Loucy (cell line): Measurements from ENCODE around the gene JMJD4.

Experiments used
- H2AFZ ChIP-seq: fragments of 200-600 bp; sonication (generic); 2 replicates; pipeline ENCODE4 v1.6.0; 2016; ENCODE audit warnings: antibody characterized with exemption, mild to moderate bottlenecking, low read length, moderate library complexity
- H3F3A ChIP-seq: fragments of 200-600 bp; 2 replicates; pipeline ENCODE4 v1.6.0; 2016; ENCODE audit warnings: antibody characterized with exemption, low read depth, mild to moderate bottlenecking
- H3K27me3 ChIP-seq: fragments of 200-600 bp; sonication (generic); 2 replicates; pipeline ENCODE4 v1.6.1; 2014; ENCODE audit warnings: low read length, mild to moderate bottlenecking; ENCODE audit not compliant: insufficient read depth, poor library complexity, severe bottlenecking
- H3K36me3 ChIP-seq: fragments of 200-600 bp; sonication (generic); 2 replicates; pipeline ENCODE4 v1.6.1; 2016; ENCODE audit warnings: low read length; ENCODE audit not compliant: insufficient read depth
- H3K4me1 ChIP-seq: fragments of 200-600 bp; sonication (generic); 2 replicates; pipeline ENCODE4 v1.5.1; 2014; ENCODE audit warnings: low read length, mild to moderate bottlenecking; ENCODE audit not compliant: insufficient read depth, poor library complexity, severe bottlenecking
- H3K4me2 ChIP-seq: fragments of 200-600 bp; sonication (generic); 2 replicates; pipeline ENCODE4 v1.6.0; 2014; ENCODE audit warnings: antibody characterized with exemption, low read length, low read depth, mild to moderate bottlenecking; ENCODE audit not compliant: poor library complexity, severe bottlenecking
- H3K4me3 ChIP-seq: fragments of 200-600 bp; sonication (generic); 2 replicates; pipeline ENCODE4 v1.5.1; 2014; ENCODE audit warnings: low read length, mild to moderate bottlenecking, mixed read lengths; ENCODE audit not compliant: poor library complexity, severe bottlenecking
- H3K79me2 ChIP-seq: fragments of 200-600 bp; sonication (generic); 2 replicates; pipeline ENCODE4 v1.6.1; 2014; ENCODE audit warnings: low read length; ENCODE audit not compliant: insufficient read depth
- H3K9ac ChIP-seq: fragments of 200-600 bp; sonication (generic); 2 replicates; pipeline ENCODE4 v1.6.0; 2014; ENCODE audit warnings: mild to moderate bottlenecking, low read depth, low read length, moderate library complexity; ENCODE audit not compliant: poor library complexity, severe bottlenecking
- H3K9me2 ChIP-seq: fragments of 200-600 bp; sonication (generic); replicated peaks from 2 replicates; pipeline ENCODE4 v1.6.1; 2016; ENCODE audit warnings: low read depth, low read length, mixed read lengths
- H3K9me3 ChIP-seq: fragments of 200-600 bp; sonication (generic); 2 replicates; pipeline ENCODE4 v1.6.1; 2014; ENCODE audit warnings: mild to moderate bottlenecking, antibody characterized with exemption, low read length, low read depth; ENCODE audit not compliant: insufficient read depth
- H4K20me1 ChIP-seq: fragments of 200-600 bp; sonication (generic); 2 replicates; pipeline ENCODE4 v1.6.0; 2014; ENCODE audit warnings: antibody characterized with exemption, low read length, mild to moderate bottlenecking; ENCODE audit not compliant: insufficient read depth, poor library complexity, severe bottlenecking
- EZH2phosphoT487 ChIP-seq: fragments of 200-600 bp; IDR thresholded peaks from 2 replicates; pipeline ENCODE4 v1.6.1; 2018; ENCODE audit warnings: antibody characterized with exemption, mild to moderate bottlenecking, moderate library complexity, borderline replicate concordance
- TF ChIP-seq, protein P1 (sequence below): fragments of 200-600 bp; sonication (generic); conservative IDR thresholded peaks from 2 replicates; pipeline ENCODE4 v1.5.1; 2014; ENCODE audit warnings: mild to moderate bottlenecking, antibody characterized with exemption, low read length

JMJD4 gene

GRCh38 chr1:227726318-227726717 lies 8.8 kb downstream of the JMJD4 start:
- H4K20me1 ChIP-seq = peaks cover 3% of the 10 kb centered on the region
- no peaks in the 10 kb centered on the region for H3F3A ChIP-seq
- TF ChIP-seq, protein P1, sequence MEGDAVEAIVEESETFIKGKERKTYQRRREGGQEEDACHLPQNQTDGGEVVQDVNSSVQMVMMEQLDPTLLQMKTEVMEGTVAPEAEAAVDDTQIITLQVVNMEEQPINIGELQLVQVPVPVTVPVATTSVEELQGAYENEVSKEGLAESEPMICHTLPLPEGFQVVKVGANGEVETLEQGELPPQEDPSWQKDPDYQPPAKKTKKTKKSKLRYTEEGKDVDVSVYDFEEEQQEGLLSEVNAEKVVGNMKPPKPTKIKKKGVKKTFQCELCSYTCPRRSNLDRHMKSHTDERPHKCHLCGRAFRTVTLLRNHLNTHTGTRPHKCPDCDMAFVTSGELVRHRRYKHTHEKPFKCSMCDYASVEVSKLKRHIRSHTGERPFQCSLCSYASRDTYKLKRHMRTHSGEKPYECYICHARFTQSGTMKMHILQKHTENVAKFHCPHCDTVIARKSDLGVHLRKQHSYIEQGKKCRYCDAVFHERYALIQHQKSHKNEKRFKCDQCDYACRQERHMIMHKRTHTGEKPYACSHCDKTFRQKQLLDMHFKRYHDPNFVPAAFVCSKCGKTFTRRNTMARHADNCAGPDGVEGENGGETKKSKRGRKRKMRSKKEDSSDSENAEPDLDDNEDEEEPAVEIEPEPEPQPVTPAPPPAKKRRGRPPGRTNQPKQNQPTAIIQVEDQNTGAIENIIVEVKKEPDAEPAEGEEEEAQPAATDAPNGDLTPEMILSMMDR = no peak
- no peak for TF ChIP-seq EZH2phosphoT487
- no peaks in the 10 kb centered on the region for H3K79me2 ChIP-seq
- no peak overlapping the region for H3K4me3 ChIP-seq
- no peaks in the 10 kb centered on the region for H3K27me3 ChIP-seq
- H3K9me3 ChIP-seq = no peaks in the 10 kb centered on the region; the same call in 1 of the 2 replicates
- no peaks in the 10 kb centered on the region for H3K9me2 ChIP-seq
- H3K36me3 ChIP-seq = no peaks in the 10 kb centered on the region
- H3K4me1 ChIP-seq = peaks cover 7% of the 10 kb centered on the region
- H3K9ac ChIP-seq = no peak overlapping the region
- no peak overlapping the region for H3K4me2 ChIP-seq
- H2AFZ ChIP-seq = no peak overlapping the region

GRCh38 chr1:227725046-227725445 lies 10.1 kb downstream of the JMJD4 start:
- H3K4me1 ChIP-seq = peaks cover 7% of the 10 kb centered on the region
- no peaks in the 10 kb centered on the region; the same call in 1 of the 2 replicates for H3K9me3 ChIP-seq
- H3F3A ChIP-seq = no peaks in the 10 kb centered on the region
- TF ChIP-seq, protein P1 = no peak
- no peak for TF ChIP-seq EZH2phosphoT487
- H3K9ac ChIP-seq = no peak overlapping the region
- H3K4me3 ChIP-seq = no peak overlapping the region
- no peaks in the 10 kb centered on the region for H4K20me1 ChIP-seq
- no peak overlapping the region for H2AFZ ChIP-seq
- H3K9me2 ChIP-seq = no peaks in the 10 kb centered on the region
- H3K27me3 ChIP-seq = no peaks in the 10 kb centered on the region
- no peaks in the 10 kb centered on the region for H3K79me2 ChIP-seq
- H3K36me3 ChIP-seq = no peaks in the 10 kb centered on the region
- no peak overlapping the region for H3K4me2 ChIP-seq

DNA sequence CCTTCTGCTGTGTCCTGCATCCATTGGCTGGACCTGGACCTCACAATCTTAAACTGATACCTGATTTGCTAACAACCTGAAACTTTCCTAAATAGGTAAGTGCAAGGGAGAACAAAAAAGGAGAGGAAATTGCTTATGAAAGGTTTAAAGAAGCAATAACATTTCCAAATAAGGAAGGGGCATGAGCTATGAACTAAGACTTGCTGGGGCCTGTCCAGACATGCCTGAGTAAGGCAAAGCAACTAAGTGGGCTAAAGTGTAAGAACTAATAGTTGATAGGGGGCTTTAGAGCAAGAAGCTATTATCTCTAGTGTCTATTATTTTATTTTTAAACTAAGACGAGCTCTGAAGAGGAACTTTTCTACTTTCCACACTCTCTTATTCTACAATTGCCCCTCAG lies 11.6 kb downstream of the JMJD4 start:
- no peak overlapping the region for H3K4me2 ChIP-seq
- no peak overlapping the region for H2AFZ ChIP-seq
- no peaks in the 10 kb centered on the region for H3K79me2 ChIP-seq
- no peaks in the 10 kb centered on the region for H3K9me2 ChIP-seq
- H3K27me3 ChIP-seq = no peaks in the 10 kb centered on the region
- H4K20me1 ChIP-seq = no peaks in the 10 kb centered on the region
- no peaks in the 10 kb centered on the region; the same call in 1 of the 2 replicates for H3K9me3 ChIP-seq
- no peak for TF ChIP-seq EZH2phosphoT487
- TF ChIP-seq, protein P1 = no peak
- H3F3A ChIP-seq = no peaks in the 10 kb centered on the region
- H3K36me3 ChIP-seq = no peaks in the 10 kb centered on the region
- H3K4me3 ChIP-seq = no peak overlapping the region
- H3K9ac ChIP-seq = no peak overlapping the region
- H3K4me1 ChIP-seq = no peaks in the 10 kb centered on the region
